ENCODE results near the gene MINDY4. TPM values are rescaled to one million over a fixed set of nuclear protein-coding genes. Genes with fewer than 3 reads are reported as not detected.

Gene MINDY4
- total RNA-seq, 1 donor from 2014 or later: 14.3 TPM

- Mint-ChIP-seq H3K4me1 (ENCODE audit: low read depth) (no peaks in the 10 kb centered on the region), H3K4me3 (ENCODE audit: low read depth) (no peak overlapping the region), H3K36me3 (ENCODE audit: insufficient read depth) (no peaks in the 10 kb centered on the region), H3K27me3 (peaks cover 9% of the 10 kb centered on the region), H3K27ac (no peak overlapping the region), H3K9me3 (ENCODE audit: low read depth) (no peaks in the 10 kb centered on the region)
- TF ChIP-seq, protein P1, sequence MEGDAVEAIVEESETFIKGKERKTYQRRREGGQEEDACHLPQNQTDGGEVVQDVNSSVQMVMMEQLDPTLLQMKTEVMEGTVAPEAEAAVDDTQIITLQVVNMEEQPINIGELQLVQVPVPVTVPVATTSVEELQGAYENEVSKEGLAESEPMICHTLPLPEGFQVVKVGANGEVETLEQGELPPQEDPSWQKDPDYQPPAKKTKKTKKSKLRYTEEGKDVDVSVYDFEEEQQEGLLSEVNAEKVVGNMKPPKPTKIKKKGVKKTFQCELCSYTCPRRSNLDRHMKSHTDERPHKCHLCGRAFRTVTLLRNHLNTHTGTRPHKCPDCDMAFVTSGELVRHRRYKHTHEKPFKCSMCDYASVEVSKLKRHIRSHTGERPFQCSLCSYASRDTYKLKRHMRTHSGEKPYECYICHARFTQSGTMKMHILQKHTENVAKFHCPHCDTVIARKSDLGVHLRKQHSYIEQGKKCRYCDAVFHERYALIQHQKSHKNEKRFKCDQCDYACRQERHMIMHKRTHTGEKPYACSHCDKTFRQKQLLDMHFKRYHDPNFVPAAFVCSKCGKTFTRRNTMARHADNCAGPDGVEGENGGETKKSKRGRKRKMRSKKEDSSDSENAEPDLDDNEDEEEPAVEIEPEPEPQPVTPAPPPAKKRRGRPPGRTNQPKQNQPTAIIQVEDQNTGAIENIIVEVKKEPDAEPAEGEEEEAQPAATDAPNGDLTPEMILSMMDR (IDR thresholded peaks at IDR 0.05; ENCODE audit: unreplicated experiment): no peak
- no peak for DNase-seq (ENCODE audit: low spot score, unreplicated experiment)
Observed at GRCh38 chr7:30906515-30907240, 135.5 kb downstream of the MINDY4 start.

DNA sequence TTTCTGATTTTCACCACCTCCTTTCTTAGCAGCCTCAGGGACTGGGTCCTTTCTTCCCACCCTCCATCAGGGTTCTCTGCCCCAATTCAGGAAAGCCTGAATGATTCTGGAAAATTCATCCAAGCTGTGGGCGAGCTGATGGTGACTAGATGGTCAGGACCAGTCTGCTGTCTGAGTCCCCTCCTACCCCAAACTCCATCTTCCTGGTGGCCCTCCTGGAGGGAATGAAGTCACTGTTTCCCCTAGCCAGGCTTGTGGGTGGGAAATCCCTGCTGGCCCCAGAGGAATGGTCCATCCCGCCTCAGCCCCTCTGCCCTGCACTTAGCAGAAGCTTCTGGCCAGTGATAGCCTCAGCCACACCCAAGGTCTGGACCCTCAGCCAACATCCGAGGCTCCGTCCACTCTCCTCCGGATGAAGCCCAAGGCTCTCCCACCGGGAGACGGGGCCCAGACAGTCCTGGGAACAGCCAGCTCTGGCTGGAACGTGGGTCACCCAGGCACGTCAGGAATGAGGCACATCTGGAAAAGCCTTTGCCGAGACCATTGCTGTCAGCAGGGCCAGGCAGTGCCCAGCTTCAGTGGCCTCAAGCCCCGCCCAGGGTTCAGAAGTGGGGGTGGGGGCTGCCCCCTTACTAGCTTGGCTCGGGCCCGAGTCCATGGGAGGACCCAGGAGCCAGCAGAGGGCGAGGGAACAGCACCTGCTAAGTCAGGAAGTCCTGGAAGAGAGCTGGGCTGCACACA lies 136.5 kb downstream of the MINDY4 start:
- TF ChIP-seq, protein P1 (IDR thresholded peaks at IDR 0.05; ENCODE audit: unreplicated experiment): no peak
- Mint-ChIP-seq H3K4me3 (ENCODE audit: low read depth) (no peak overlapping the region), H3K27me3 (peaks cover 11% of the 10 kb centered on the region), H3K9me3 (ENCODE audit: low read depth) (no peaks in the 10 kb centered on the region), H3K4me1 (ENCODE audit: low read depth) (no peaks in the 10 kb centered on the region), H3K36me3 (ENCODE audit: insufficient read depth) (no peaks in the 10 kb centered on the region), H3K27ac (no peak overlapping the region)
- DNase-seq (ENCODE audit: low spot score, unreplicated experiment): no peak

DNA sequence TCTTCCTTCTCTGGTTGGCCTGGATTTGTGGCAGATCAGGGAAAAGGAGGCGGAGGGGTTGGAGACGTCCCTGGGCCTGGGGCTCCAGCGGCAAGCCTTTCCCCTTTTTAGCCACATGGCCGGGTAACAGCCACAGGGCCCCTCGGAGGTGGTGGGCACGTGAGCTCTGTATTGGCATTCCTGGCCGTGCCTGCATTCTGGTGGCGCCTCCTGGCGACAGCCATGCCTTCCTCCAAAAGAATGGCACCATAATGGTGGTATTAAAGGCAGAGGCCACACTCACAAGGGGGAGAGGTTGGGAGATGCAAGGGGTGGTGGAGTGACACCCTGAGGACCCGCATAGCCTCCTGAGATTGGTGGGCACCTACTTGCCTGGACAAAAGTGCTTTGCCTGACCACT lies 137.5 kb downstream of the MINDY4 start:
- no peak for DNase-seq (ENCODE audit: low spot score, unreplicated experiment)
- peak overlapping the region; percentile 45 for H3K27ac Mint-ChIP-seq
- TF ChIP-seq, protein P1 (IDR thresholded peaks at IDR 0.05; ENCODE audit: unreplicated experiment): peak; percentile 34
- H3K36me3 Mint-ChIP-seq (ENCODE audit: insufficient read depth): no peaks in the 10 kb centered on the region
- H3K4me3 Mint-ChIP-seq (ENCODE audit: low read depth): no peak overlapping the region
- H3K4me1 Mint-ChIP-seq (ENCODE audit: low read depth): peaks cover 3% of the 10 kb centered on the region
- peaks cover 17% of the 10 kb centered on the region for H3K27me3 Mint-ChIP-seq
- no peaks in the 10 kb centered on the region for H3K9me3 Mint-ChIP-seq (ENCODE audit: low read depth)

DNA sequence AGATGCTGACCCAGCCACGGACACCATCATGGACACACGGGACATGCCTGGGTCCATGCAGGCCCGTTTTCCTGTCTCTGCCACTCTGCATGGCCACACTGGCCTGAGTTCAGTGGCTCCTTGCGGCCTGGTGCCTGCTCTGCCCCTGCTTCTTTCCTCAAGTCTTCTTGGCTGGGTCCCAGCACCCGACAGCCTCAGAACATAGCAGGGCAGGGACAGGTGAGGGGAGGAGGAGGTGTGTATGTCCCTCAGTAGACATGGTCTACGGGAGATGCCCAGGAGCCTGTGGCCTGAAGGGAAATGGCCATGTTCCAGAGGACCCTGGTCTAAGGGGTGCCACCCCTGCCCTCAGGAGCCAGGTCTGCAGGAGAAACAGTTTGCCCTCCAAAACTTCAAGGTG lies 138.2 kb downstream of the MINDY4 start:
- H3K4me1 Mint-ChIP-seq (ENCODE audit: low read depth): peaks cover 3% of the 10 kb centered on the region
- H3K36me3 Mint-ChIP-seq (ENCODE audit: insufficient read depth): no peaks in the 10 kb centered on the region
- DNase-seq (ENCODE audit: low spot score, unreplicated experiment): no peak
- peaks cover 17% of the 10 kb centered on the region for H3K27me3 Mint-ChIP-seq
- no peak overlapping the region for H3K27ac Mint-ChIP-seq
- no peak overlapping the region for H3K4me3 Mint-ChIP-seq (ENCODE audit: low read depth)
- H3K9me3 Mint-ChIP-seq (ENCODE audit: low read depth): no peaks in the 10 kb centered on the region
- TF ChIP-seq, protein P1 (IDR thresholded peaks at IDR 0.05; ENCODE audit: unreplicated experiment): no peak

- Mint-ChIP-seq H3K4me3 (ENCODE audit: low read depth) (no peak overlapping the region), H3K36me3 (ENCODE audit: insufficient read depth) (no peaks in the 10 kb centered on the region), H3K27ac (no peak overlapping the region)
Observed at GRCh38 chr7:30910411-30911073, 139.3 kb downstream of the MINDY4 start.

More at GRCh38 chr7:30910411-30911073, 139.3 kb downstream of the MINDY4 start:
- peaks cover 6% of the 10 kb centered on the region for H3K4me1 Mint-ChIP-seq (ENCODE audit: low read depth)
- no peaks in the 10 kb centered on the region for H3K9me3 Mint-ChIP-seq (ENCODE audit: low read depth)
- TF ChIP-seq, protein P1 (IDR thresholded peaks at IDR 0.05; ENCODE audit: unreplicated experiment): no peak
- no peak for DNase-seq (ENCODE audit: low spot score, unreplicated experiment)
- H3K27me3 Mint-ChIP-seq: peaks cover 17% of the 10 kb centered on the region

Data from progenitor cell of endocrine pancreas (in vitro differentiated cells).